GM23338 (cell line): Measurements from ENCODE around the gene GET4. TPM values are rescaled to one million over a fixed set of nuclear protein-coding genes. Genes with fewer than 3 reads are reported as not detected.

Experiments
- ATAC-seq: fragments of 200-7000 bp; cut with Tn5 transposase; 3 replicates; pipeline ENCODE4 v1.9.1; 2020
- DNase-seq: peaks from one replicate; pipeline ENCODE4 v3.0.0-alpha.2; 2015; ENCODE audit warnings: low spot score
- H2AFZ ChIP-seq: fragments of 200-600 bp; sonication (generic); 2 replicates; pipeline ENCODE4 v1.8.0; 2016; ENCODE audit warnings: antibody characterized with exemption, mild to moderate bottlenecking, moderate library complexity
- H3F3A ChIP-seq: fragments of 200-600 bp; sonication (generic); replicated peaks from 2 replicates; pipeline ENCODE4 v1.8.0; 2017; ENCODE audit warnings: antibody characterized with exemption, mixed run types, low read depth
- H3K27ac ChIP-seq: fragments of 200-600 bp; sonication (generic); 2 replicates; pipeline ENCODE4 v1.6.1; 2016; ENCODE audit warnings: low read depth
- H3K27me3 ChIP-seq: fragments of 200-600 bp; sonication (generic); 2 replicates; pipeline ENCODE4 v1.8.0; 2016; ENCODE audit warnings: mild to moderate bottlenecking, mixed run types, moderate library complexity; ENCODE audit not compliant: insufficient read depth
- H3K36me3 ChIP-seq: fragments of 200-600 bp; sonication (generic); 2 replicates; pipeline ENCODE4 v1.8.0; 2016; ENCODE audit warnings: mild to moderate bottlenecking; ENCODE audit not compliant: insufficient read depth
- H3K4me1 ChIP-seq: fragments of 200-600 bp; sonication (generic); 2 replicates; pipeline ENCODE4 v1.8.0; 2016; ENCODE audit warnings: mild to moderate bottlenecking, moderate library complexity; ENCODE audit not compliant: insufficient read depth
- H3K4me2 ChIP-seq: fragments of 200-600 bp; sonication (generic); 2 replicates; pipeline ENCODE4 v1.7.1; 2017; ENCODE audit warnings: mixed run types
- H3K4me3 ChIP-seq: fragments of 200-600 bp; sonication (generic); 2 replicates; pipeline ENCODE4 v1.6.1; 2016; ENCODE audit warnings: mixed run types
- H3K79me2 ChIP-seq: fragments of 200-600 bp; sonication (generic); replicated peaks from 2 replicates; pipeline ENCODE4 v1.8.0; 2017; ENCODE audit warnings: mild to moderate bottlenecking; ENCODE audit not compliant: insufficient read depth
- H3K9me2 ChIP-seq: fragments of 200-600 bp; sonication (generic); 2 replicates; pipeline ENCODE4 v1.8.0; 2017; ENCODE audit not compliant: insufficient read depth
- H4K20me1 ChIP-seq: fragments of 200-600 bp; sonication (generic); replicated peaks from 2 replicates; pipeline ENCODE4 v1.8.0; 2017; ENCODE audit warnings: mild to moderate bottlenecking; ENCODE audit not compliant: insufficient read depth
- H3K27ac Mint-ChIP-seq: 2 replicates; pipeline ENCODE4 v1.8.0; 2020; ENCODE audit warnings: inconsistent platforms, mild to moderate bottlenecking, moderate library complexity, mixed read lengths
- H3K27me3 Mint-ChIP-seq: 3 replicates; pipeline ENCODE4 v1.8.0; 2022; ENCODE audit warnings: low read depth, mild to moderate bottlenecking, moderate library complexity, mixed read lengths, inconsistent platforms; ENCODE audit not compliant: insufficient read depth, poor library complexity
- H3K36me3 Mint-ChIP-seq: 3 replicates; pipeline ENCODE4 v1.8.0; 2021; ENCODE audit warnings: low read depth, mild to moderate bottlenecking, inconsistent platforms, moderate library complexity, mixed read lengths
- H3K4me1 Mint-ChIP-seq: 3 replicates; pipeline ENCODE4 v1.8.0; 2020; ENCODE audit warnings: mild to moderate bottlenecking, inconsistent platforms, mixed read lengths
- H3K4me3 Mint-ChIP-seq: 3 replicates; pipeline ENCODE4 v1.8.0; 2021; ENCODE audit warnings: moderate library complexity, mild to moderate bottlenecking, inconsistent platforms, mixed read lengths
- H3K9me3 Mint-ChIP-seq: 3 replicates; pipeline ENCODE4 v1.8.0; 2020; ENCODE audit warnings: moderate library complexity, mild to moderate bottlenecking, inconsistent platforms, mixed read lengths
- CREB1 ChIP-seq: fragments of 250-450 bp; sonication (Bioruptor Pico); IDR thresholded peaks from 2 replicates; pipeline ENCODE4 v1.5.0; 2020; ENCODE audit warnings: low read depth, mild to moderate bottlenecking, moderate library complexity
- EZH2 ChIP-seq: fragments of 200-600 bp; sonication (generic); IDR thresholded peaks from one replicate; pipeline ENCODE4 v1.8.0; 2017; ENCODE audit warnings: antibody characterized with exemption, mild to moderate bottlenecking, low read depth; ENCODE audit not compliant: unreplicated experiment
- EZH2phosphoT487 ChIP-seq: fragments of 200-600 bp; sonication (generic); IDR thresholded peaks from one replicate; pipeline ENCODE4 v1.8.1; 2018; ENCODE audit warnings: antibody characterized with exemption; ENCODE audit not compliant: unreplicated experiment
- JUNB ChIP-seq: IDR thresholded peaks from one replicate; pipeline ENCODE4 v1.6.1; 2016; ENCODE audit warnings: antibody characterized with exemption; ENCODE audit not compliant: unreplicated experiment
- NANOG ChIP-seq: IDR thresholded peaks from 2 replicates; pipeline ENCODE4 v1.6.1; 2016; ENCODE audit warnings: antibody characterized with exemption, borderline replicate concordance
- POLR2AphosphoS5 ChIP-seq: IDR thresholded peaks from 2 replicates; pipeline ENCODE4 v1.6.1; 2016; ENCODE audit warnings: antibody characterized with exemption, low read depth
- STAT1 ChIP-seq: IDR thresholded peaks from one replicate; pipeline ENCODE4 v1.6.1; 2016; ENCODE audit warnings: antibody characterized with exemption; ENCODE audit not compliant: unreplicated experiment
- ZNF114 ChIP-seq: fragments of 250-450 bp; sonication (Bioruptor Pico); IDR thresholded peaks from 2 replicates; pipeline ENCODE4 v1.5.0; 2020; ENCODE audit warnings: mild to moderate bottlenecking, moderate library complexity
- ZNF331 ChIP-seq: fragments of 250-450 bp; sonication (Bioruptor Pico); IDR thresholded peaks from 2 replicates; pipeline ENCODE4 v1.5.0; 2020; ENCODE audit warnings: low read depth, mild to moderate bottlenecking, moderate library complexity
- polyA plus RNA-seq: library from polyadenylated mRNA; unstranded; fragments of >200 nt; fragmentation: Nextera tagmentation; extraction: Ambion mirVana; gene quantifications from 2 replicates; pipeline ENCODE4 v1.2.1, GENCODE V29; 2016
- total RNA-seq: library from RNA; depleted of rRNA; stranded (reverse); fragments of >200 nt; shearing (Covaris generic); gene quantifications from 2 replicates; pipeline ENCODE4 v1.2.3, GENCODE V29; 2014
- TF ChIP-seq, protein P1 (sequence below): IDR thresholded peaks from one replicate; pipeline ENCODE4 v1.6.1; 2018; ENCODE audit warnings: antibody characterized with exemption; ENCODE audit not compliant: unreplicated experiment
- TF ChIP-seq, protein P2 (sequence below): fragments of 250-450 bp; sonication (Bioruptor Pico); IDR thresholded peaks from 2 replicates; pipeline ENCODE4 v1.5.0; 2020; ENCODE audit warnings: mild to moderate bottlenecking, moderate library complexity
- TF ChIP-seq, protein P3 (sequence below): IDR thresholded peaks from 2 replicates; pipeline ENCODE4 v1.6.1; 2016; ENCODE audit warnings: antibody characterized with exemption
- TF ChIP-seq, protein P4 (sequence below), 2 experiments: fragments of 200-600 bp in 1 of 2; sonication (generic) in 1 of 2; conservative IDR thresholded peaks; 2 replicates each; pipeline versions ENCODE4 v1.5.1 to v1.6.1; 2016 to 2017; ENCODE audit warnings: antibody characterized with exemption in 2 of 2, low read depth in 2 of 2, mild to moderate bottlenecking in 2 of 2, moderate library complexity in 1 of 2

GET4 gene
- total and polyA plus RNA-seq, 2 experiments from 2014 or later: 48.0 to 79.1 TPM

DNA sequence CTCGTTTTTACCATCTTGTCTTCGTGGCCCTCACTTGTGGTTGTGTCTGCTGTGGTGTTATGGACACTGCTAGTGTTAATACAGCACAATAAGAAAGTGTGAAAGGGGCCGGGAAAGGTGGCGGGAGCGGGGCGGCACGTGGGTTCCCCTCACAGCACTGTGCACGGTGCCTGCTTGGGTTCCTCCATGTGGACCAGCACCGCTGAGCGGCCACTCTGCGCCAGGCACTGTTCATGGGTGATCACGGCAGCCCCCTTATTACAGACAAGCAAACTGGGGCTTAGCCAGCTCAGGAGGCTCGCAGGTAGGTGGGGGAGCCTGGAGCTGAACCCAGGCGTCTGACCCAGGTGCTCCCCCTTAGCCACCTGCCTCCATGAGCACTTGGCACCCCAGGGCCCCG lies 31.8 kb upstream of the GET4 start:
- Mint-ChIP-seq H3K27ac (no peak overlapping the region), H3K4me1 (no peaks in the 10 kb centered on the region), H3K9me3 (peaks cover 7% of the 10 kb centered on the region), H3K36me3 (peaks cover 83% of the 10 kb centered on the region), H3K4me3 (no peak overlapping the region), H3K27me3 (peaks cover 16% of the 10 kb centered on the region)
- Histone ChIP-seq H3K36me3 (peaks cover 35% of the 10 kb centered on the region), H3K4me1 (no peaks in the 10 kb centered on the region), H3F3A (peaks cover 6% of the 10 kb centered on the region; the same call in 1 of the 2 replicates), H4K20me1 (peaks cover 4% of the 10 kb centered on the region; the same call in 1 of the 2 replicates), H3K27ac (no peak overlapping the region), H3K4me2 (no peak overlapping the region), H3K79me2 (peaks cover 51% of the 10 kb centered on the region), H3K27me3 (no peaks in the 10 kb centered on the region), H3K9me2 (no peaks in the 10 kb centered on the region), H2AFZ (no peak overlapping the region), H3K4me3 (no peak overlapping the region)
- TF ChIP-seq CREB1 (CRISPR knock-in tag): no peak
- no peak for TF ChIP-seq STAT1
- TF ChIP-seq EZH2phosphoT487: no peak
- no peak for TF ChIP-seq EZH2
- TF ChIP-seq, protein P1, sequence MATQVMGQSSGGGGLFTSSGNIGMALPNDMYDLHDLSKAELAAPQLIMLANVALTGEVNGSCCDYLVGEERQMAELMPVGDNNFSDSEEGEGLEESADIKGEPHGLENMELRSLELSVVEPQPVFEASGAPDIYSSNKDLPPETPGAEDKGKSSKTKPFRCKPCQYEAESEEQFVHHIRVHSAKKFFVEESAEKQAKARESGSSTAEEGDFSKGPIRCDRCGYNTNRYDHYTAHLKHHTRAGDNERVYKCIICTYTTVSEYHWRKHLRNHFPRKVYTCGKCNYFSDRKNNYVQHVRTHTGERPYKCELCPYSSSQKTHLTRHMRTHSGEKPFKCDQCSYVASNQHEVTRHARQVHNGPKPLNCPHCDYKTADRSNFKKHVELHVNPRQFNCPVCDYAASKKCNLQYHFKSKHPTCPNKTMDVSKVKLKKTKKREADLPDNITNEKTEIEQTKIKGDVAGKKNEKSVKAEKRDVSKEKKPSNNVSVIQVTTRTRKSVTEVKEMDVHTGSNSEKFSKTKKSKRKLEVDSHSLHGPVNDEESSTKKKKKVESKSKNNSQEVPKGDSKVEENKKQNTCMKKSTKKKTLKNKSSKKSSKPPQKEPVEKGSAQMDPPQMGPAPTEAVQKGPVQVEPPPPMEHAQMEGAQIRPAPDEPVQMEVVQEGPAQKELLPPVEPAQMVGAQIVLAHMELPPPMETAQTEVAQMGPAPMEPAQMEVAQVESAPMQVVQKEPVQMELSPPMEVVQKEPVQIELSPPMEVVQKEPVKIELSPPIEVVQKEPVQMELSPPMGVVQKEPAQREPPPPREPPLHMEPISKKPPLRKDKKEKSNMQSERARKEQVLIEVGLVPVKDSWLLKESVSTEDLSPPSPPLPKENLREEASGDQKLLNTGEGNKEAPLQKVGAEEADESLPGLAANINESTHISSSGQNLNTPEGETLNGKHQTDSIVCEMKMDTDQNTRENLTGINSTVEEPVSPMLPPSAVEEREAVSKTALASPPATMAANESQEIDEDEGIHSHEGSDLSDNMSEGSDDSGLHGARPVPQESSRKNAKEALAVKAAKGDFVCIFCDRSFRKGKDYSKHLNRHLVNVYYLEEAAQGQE: no peak
- TF ChIP-seq ZNF114 (CRISPR knock-in tag): no peak
- TF ChIP-seq, protein P2, sequence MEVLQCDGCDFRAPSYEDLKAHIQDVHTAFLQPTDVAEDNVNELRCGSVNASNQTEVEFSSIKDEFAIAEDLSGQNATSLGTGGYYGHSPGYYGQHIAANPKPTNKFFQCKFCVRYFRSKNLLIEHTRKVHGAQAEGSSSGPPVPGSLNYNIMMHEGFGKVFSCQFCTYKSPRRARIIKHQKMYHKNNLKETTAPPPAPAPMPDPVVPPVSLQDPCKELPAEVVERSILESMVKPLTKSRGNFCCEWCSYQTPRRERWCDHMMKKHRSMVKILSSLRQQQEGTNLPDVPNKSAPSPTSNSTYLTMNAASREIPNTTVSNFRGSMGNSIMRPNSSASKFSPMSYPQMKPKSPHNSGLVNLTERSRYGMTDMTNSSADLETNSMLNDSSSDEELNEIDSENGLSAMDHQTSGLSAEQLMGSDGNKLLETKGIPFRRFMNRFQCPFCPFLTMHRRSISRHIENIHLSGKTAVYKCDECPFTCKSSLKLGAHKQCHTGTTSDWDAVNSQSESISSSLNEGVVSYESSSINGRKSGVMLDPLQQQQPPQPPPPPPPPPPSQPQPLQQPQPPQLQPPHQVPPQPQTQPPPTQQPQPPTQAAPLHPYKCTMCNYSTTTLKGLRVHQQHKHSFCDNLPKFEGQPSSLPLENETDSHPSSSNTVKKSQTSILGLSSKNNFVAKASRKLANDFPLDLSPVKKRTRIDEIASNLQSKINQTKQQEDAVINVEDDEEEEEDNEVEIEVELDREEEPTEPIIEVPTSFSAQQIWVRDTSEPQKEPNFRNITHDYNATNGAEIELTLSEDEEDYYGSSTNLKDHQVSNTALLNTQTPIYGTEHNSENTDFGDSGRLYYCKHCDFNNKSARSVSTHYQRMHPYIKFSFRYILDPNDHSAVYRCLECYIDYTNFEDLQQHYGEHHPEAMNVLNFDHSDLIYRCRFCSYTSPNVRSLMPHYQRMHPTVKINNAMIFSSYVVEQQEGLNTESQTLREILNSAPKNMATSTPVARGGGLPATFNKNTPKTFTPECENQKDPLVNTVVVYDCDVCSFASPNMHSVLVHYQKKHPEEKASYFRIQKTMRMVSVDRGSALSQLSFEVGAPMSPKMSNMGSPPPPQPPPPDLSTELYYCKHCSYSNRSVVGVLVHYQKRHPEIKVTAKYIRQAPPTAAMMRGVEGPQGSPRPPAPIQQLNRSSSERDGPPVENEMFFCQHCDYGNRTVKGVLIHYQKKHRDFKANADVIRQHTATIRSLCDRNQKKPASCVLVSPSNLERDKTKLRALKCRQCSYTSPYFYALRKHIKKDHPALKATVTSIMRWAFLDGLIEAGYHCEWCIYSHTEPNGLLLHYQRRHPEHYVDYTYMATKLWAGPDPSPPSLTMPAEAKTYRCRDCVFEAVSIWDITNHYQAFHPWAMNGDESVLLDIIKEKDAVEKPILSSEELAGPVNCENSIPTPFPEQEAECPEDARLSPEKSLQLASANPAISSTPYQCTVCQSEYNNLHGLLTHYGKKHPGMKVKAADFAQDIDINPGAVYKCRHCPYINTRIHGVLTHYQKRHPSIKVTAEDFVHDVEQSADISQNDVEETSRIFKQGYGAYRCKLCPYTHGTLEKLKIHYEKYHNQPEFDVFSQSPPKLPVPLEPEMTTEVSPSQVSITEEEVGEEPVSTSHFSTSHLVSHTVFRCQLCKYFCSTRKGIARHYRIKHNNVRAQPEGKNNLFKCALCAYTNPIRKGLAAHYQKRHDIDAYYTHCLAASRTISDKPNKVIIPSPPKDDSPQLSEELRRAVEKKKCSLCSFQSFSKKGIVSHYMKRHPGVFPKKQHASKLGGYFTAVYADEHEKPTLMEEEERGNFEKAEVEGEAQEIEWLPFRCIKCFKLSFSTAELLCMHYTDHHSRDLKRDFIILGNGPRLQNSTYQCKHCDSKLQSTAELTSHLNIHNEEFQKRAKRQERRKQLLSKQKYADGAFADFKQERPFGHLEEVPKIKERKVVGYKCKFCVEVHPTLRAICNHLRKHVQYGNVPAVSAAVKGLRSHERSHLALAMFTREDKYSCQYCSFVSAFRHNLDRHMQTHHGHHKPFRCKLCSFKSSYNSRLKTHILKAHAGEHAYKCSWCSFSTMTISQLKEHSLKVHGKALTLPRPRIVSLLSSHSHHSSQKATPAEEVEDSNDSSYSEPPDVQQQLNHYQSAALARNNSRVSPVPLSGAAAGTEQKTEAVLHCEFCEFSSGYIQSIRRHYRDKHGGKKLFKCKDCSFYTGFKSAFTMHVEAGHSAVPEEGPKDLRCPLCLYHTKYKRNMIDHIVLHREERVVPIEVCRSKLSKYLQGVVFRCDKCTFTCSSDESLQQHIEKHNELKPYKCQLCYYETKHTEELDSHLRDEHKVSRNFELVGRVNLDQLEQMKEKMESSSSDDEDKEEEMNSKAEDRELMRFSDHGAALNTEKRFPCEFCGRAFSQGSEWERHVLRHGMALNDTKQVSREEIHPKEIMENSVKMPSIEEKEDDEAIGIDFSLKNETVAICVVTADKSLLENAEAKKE (CRISPR knock-in tag): no peak
- TF ChIP-seq, protein P3, sequence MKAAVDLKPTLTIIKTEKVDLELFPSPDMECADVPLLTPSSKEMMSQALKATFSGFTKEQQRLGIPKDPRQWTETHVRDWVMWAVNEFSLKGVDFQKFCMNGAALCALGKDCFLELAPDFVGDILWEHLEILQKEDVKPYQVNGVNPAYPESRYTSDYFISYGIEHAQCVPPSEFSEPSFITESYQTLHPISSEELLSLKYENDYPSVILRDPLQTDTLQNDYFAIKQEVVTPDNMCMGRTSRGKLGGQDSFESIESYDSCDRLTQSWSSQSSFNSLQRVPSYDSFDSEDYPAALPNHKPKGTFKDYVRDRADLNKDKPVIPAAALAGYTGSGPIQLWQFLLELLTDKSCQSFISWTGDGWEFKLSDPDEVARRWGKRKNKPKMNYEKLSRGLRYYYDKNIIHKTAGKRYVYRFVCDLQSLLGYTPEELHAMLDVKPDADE: no peak
- TF ChIP-seq POLR2AphosphoS5: no peak
- TF ChIP-seq JUNB: no peak
- TF ChIP-seq, protein P4, sequence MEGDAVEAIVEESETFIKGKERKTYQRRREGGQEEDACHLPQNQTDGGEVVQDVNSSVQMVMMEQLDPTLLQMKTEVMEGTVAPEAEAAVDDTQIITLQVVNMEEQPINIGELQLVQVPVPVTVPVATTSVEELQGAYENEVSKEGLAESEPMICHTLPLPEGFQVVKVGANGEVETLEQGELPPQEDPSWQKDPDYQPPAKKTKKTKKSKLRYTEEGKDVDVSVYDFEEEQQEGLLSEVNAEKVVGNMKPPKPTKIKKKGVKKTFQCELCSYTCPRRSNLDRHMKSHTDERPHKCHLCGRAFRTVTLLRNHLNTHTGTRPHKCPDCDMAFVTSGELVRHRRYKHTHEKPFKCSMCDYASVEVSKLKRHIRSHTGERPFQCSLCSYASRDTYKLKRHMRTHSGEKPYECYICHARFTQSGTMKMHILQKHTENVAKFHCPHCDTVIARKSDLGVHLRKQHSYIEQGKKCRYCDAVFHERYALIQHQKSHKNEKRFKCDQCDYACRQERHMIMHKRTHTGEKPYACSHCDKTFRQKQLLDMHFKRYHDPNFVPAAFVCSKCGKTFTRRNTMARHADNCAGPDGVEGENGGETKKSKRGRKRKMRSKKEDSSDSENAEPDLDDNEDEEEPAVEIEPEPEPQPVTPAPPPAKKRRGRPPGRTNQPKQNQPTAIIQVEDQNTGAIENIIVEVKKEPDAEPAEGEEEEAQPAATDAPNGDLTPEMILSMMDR (conservative IDR thresholded peaks at IDR 0.05; ENCODE audit: low read depth in 2 of 2): no peak
- no peak for TF ChIP-seq NANOG
- TF ChIP-seq ZNF331: no peak
- no peak for DNase-seq
- ATAC-seq: no peak
